SU-DHL-6 (cell line): ENCODE data around the gene AFF3.

Experiments
- EZH2phosphoT487 ChIP-seq: fragments of 200-600 bp; sonication (generic), shearing (Covaris generic); conservative IDR thresholded peaks from 2 replicates; pipeline ENCODE4 v1.6.1; 2018; ENCODE audit warnings: mild to moderate bottlenecking, antibody characterized with exemption, low read length, moderate library complexity, mixed read lengths
- TF ChIP-seq, protein P1 (sequence below): fragments of 200-600 bp; sonication (generic); IDR thresholded peaks from one replicate; pipeline ENCODE4 v1.5.1; 2017; ENCODE audit warnings: antibody characterized with exemption, mild to moderate bottlenecking, low read length, moderate library complexity; ENCODE audit not compliant: insufficient read depth, poor library complexity, severe bottlenecking

DNA sequence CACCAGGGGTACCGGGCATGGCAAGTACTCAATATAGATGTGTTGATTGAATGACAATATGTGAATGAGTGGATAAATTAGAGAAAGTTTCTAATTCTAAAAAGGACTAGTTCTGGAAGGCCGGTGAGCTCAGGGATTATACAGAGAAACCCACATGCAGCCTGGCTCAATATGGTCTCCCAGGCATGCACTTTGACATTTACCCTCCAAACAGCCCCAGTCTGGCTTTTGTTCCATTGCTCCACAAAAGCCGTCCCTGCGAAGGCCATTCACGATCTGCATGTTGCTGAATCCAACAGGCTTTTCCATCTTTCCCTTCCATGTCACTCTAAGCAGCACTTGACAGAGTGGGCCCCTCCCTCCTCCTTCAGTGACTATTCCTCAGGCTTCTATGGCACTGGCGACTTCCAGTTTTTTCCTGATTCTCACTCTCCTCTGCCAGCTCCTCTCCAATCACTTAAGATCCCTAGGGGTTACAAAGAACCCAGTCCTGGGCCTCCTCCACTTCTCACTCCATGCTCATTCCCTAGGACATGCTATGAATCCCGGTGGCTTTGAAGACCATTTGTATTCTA lies 266.7 kb downstream of the AFF3 start:
- TF ChIP-seq, protein P1, sequence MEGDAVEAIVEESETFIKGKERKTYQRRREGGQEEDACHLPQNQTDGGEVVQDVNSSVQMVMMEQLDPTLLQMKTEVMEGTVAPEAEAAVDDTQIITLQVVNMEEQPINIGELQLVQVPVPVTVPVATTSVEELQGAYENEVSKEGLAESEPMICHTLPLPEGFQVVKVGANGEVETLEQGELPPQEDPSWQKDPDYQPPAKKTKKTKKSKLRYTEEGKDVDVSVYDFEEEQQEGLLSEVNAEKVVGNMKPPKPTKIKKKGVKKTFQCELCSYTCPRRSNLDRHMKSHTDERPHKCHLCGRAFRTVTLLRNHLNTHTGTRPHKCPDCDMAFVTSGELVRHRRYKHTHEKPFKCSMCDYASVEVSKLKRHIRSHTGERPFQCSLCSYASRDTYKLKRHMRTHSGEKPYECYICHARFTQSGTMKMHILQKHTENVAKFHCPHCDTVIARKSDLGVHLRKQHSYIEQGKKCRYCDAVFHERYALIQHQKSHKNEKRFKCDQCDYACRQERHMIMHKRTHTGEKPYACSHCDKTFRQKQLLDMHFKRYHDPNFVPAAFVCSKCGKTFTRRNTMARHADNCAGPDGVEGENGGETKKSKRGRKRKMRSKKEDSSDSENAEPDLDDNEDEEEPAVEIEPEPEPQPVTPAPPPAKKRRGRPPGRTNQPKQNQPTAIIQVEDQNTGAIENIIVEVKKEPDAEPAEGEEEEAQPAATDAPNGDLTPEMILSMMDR: no peak
- TF ChIP-seq EZH2phosphoT487: no peak
